Stimulated activated naive CD4-positive, alpha-beta T cell treated with Interleukin-2 at 50 U/mL for 16 hours (primary cell): Measurements from ENCODE around the gene SLC8A1.

Experiments
- DNase-seq: peaks from one replicate; lab custom pipeline; 2025; lab: John Stamatoyannopoulos, UW

Gene SLC8A1

GRCh38 chr2:40421631-40422297 lies 30.1 kb downstream of the SLC8A1 start:
- DNase-seq = no peak

GRCh38 chr2:40420478-40420877 lies 31.4 kb downstream of the SLC8A1 start:
- no peak for DNase-seq

GRCh38 chr2:40419364-40419762 lies 32.5 kb downstream of the SLC8A1 start:
- DNase-seq = no peak

GRCh38 chr2:40418614-40419363 lies 33.1 kb downstream of the SLC8A1 start:
- DNase-seq = no peak

GRCh38 chr2:40416486-40416885 lies 35.4 kb downstream of the SLC8A1 start:
- DNase-seq = no peak

- DNase-seq = no peak
These were observed 36.5 kb downstream of the SLC8A1 start for GRCh38 chr2:40415391-40415790.

GRCh38 chr2:40412456-40412855 lies 39.4 kb downstream of the SLC8A1 start:
- DNase-seq = no peak

GRCh38 chr2:40410695-40411094 lies 41.2 kb downstream of the SLC8A1 start:
- no peak for DNase-seq

GRCh38 chr2:40409734-40410133 lies 42.2 kb downstream of the SLC8A1 start:
- no peak for DNase-seq

- no peak for DNase-seq
These were observed 45.2 kb downstream of the SLC8A1 start for GRCh38 chr2:40406485-40407289.

GRCh38 chr2:40405465-40405864 lies 46.4 kb downstream of the SLC8A1 start:
- no peak for DNase-seq

- no peak for DNase-seq
These were observed 47.4 kb downstream of the SLC8A1 start for GRCh38 chr2:40404517-40404916.

GRCh38 chr2:40403233-40403836 lies 48.6 kb downstream of the SLC8A1 start:
- DNase-seq = no peak

GRCh38 chr2:40401896-40402295 lies 50.0 kb downstream of the SLC8A1 start:
- no peak for DNase-seq

GRCh38 chr2:40400336-40400953 lies 51.4 kb downstream of the SLC8A1 start:
- no peak for DNase-seq

GRCh38 chr2:40397765-40398164 lies 54.1 kb downstream of the SLC8A1 start:
- DNase-seq = no peak

- no peak for DNase-seq
These were observed 55.8 kb downstream of the SLC8A1 start for GRCh38 chr2:40396124-40396523.

GRCh38 chr2:40395169-40396073 lies 56.5 kb downstream of the SLC8A1 start:
- DNase-seq = no peak

- no peak for DNase-seq
These were observed 57.3 kb downstream of the SLC8A1 start for GRCh38 chr2:40394597-40394996.

GRCh38 chr2:40394031-40394430 lies 57.9 kb downstream of the SLC8A1 start:
- no peak for DNase-seq

GRCh38 chr2:40388161-40388560 lies 63.7 kb downstream of the SLC8A1 start:
- no peak for DNase-seq
